Hepatocyte (in vitro differentiated cells): Measurements from ENCODE around the gene AOPEP.

Experiments used
- CTCF ChIP-seq: fragments of 200-600 bp; sonication (generic); IDR thresholded peaks from 2 replicates; pipeline ENCODE4 v1.5.1; 2016; ENCODE audit warnings: antibody characterized with exemption, mild to moderate bottlenecking; ENCODE audit not compliant: poor library complexity
- EZH2 ChIP-seq: fragments of 200-600 bp; sonication (generic); IDR thresholded peaks from 2 replicates; pipeline ENCODE4 v1.6.1; 2016; ENCODE audit warnings: antibody characterized with exemption, mild to moderate bottlenecking, borderline replicate concordance
- EZH2phosphoT487 ChIP-seq: fragments of 200-600 bp; sonication (generic); IDR thresholded peaks from one replicate; pipeline ENCODE4 v1.6.1; 2018; ENCODE audit warnings: antibody characterized with exemption, mild to moderate bottlenecking, low read depth, moderate library complexity; ENCODE audit not compliant: unreplicated experiment, severe bottlenecking

GRCh38 chr9:95080961-95081647, 354.6 kb downstream of the AOPEP start:
- TF ChIP-seq EZH2: no peak
- TF ChIP-seq CTCF: no peak
- TF ChIP-seq EZH2phosphoT487: no peak
